HG03432 (cell line): ENCODE data around the gene SKP2.
"Not testable (repeated sequence)": the region's sequence is repeated elsewhere in the genome, so short reads cannot be mapped to it uniquely, and the experiment has no call there.

Source experiments
- ATAC-seq: cut with Tn5 transposase; IDR thresholded peaks from one replicate; pipeline ENCODE4 v1.9.1; 2021; ENCODE audit warnings: mild to moderate bottlenecking, moderate library complexity; ENCODE audit not compliant: unreplicated experiment

Gene SKP2

GRCh38 chr5:36151434-36152323 lies at the start of gene SKP2, which contains the start of gene LMBRD2:
Gene SKP2, plus strand, starts transcription at chr5:36152111. Its CDS starts 152 bp downstream, at chr5:36152263.
Gene LMBRD2, minus strand, starts transcription at chr5:36151887. Its CDS starts 8,538 bp downstream, at chr5:36143349.
- peak; percentile 98 for ATAC-seq

GRCh38 chr5:36105819-36106218 lies 46.1 kb upstream of the SKP2 start:
- ATAC-seq, result no peak

GRCh38 chr5:36108758-36109460 lies 43.0 kb upstream of the SKP2 start:
- ATAC-seq, result no peak

- ATAC-seq, result no peak
Measured at GRCh38 chr5:36111238-36111637, 40.7 kb upstream of the SKP2 start.

GRCh38 chr5:36125868-36126267 lies 26.0 kb upstream of the SKP2 start:
- ATAC-seq, result no peak

GRCh38 chr5:36128795-36129194 lies 23.1 kb upstream of the SKP2 start:
- ATAC-seq, result no peak

- ATAC-seq, result not testable (repeated sequence)
Measured at GRCh38 chr5:36129666-36130065, 22.2 kb upstream of the SKP2 start.

- not testable (repeated sequence) for ATAC-seq
Measured at GRCh38 chr5:36133009-36133408, 18.9 kb upstream of the SKP2 start.

GRCh38 chr5:36135988-36136387 lies 15.9 kb upstream of the SKP2 start:
- no peak for ATAC-seq

GRCh38 chr5:36136581-36136980 lies 15.3 kb upstream of the SKP2 start:
- ATAC-seq, result no peak

GRCh38 chr5:36138900-36139683 lies 12.8 kb upstream of the SKP2 start:
- ATAC-seq, result no peak

- no peak for ATAC-seq
Measured at GRCh38 chr5:36145311-36145710, 6.6 kb upstream of the SKP2 start.

- no peak for ATAC-seq
Measured at GRCh38 chr5:36146390-36146789, 5.5 kb upstream of the SKP2 start.

GRCh38 chr5:36147681-36148080 lies 4.2 kb upstream of the SKP2 start:
- ATAC-seq, result no peak

GRCh38 chr5:36150676-36151433 lies 1.1 kb upstream of the SKP2 start:
- ATAC-seq, result peak; percentile 39

- peak; percentile 0 for ATAC-seq
Measured at GRCh38 chr5:36152324-36153297, 700 bp downstream of the SKP2 start.

GRCh38 chr5:36153298-36153677 lies 1.4 kb downstream of the SKP2 start:
- ATAC-seq, result no peak

GRCh38 chr5:36153726-36154125 lies 1.8 kb downstream of the SKP2 start:
- ATAC-seq, result no peak

GRCh38 chr5:36155291-36155690 lies 3.4 kb downstream of the SKP2 start:
- ATAC-seq, result no peak
